Stimulated activated CD4-positive, alpha-beta T cell treated with anti-CD3 and anti-CD28 coated beads, Interleukin-12 subunit alpha, Interleukin-12 subunit beta, amount 100 ng/mL, for 24 hours (primary cell): ENCODE measurements around the gene EYS.
"Not testable (repeated sequence)": the region's sequence is repeated elsewhere in the genome, so short reads cannot be mapped to it uniquely, and the experiment has no call there.

Experiments used
- DNase-seq, 2 experiments: peaks; one replicate each; pipeline ENCODE4 v3.0.0-alpha.2; 2020; ENCODE audit warnings: low read depth in 2 of 2

The EYS gene

GRCh38 chr6:64049736-64050135 lies 1657.3 kb downstream of the EYS start:
- DNase-seq: no peak

GRCh38 chr6:64046746-64047208 lies 1660.2 kb downstream of the EYS start:
- no peak for DNase-seq

- DNase-seq: no peak
These were observed 1665.7 kb downstream of the EYS start for GRCh38 chr6:64041373-64041772.

GRCh38 chr6:64040113-64040512 lies 1666.9 kb downstream of the EYS start:
- DNase-seq: no peak

- no peak for DNase-seq
These were observed 1669.6 kb downstream of the EYS start for GRCh38 chr6:64037427-64037826.

- DNase-seq: no peak
These were observed 1671.9 kb downstream of the EYS start for GRCh38 chr6:64034910-64035655.

- no peak for DNase-seq
These were observed 1672.7 kb downstream of the EYS start for GRCh38 chr6:64034291-64034690.

GRCh38 chr6:64030950-64031618 lies 1675.9 kb downstream of the EYS start:
- not testable (repeated sequence) for DNase-seq

- no peak for DNase-seq
These were observed 1683.3 kb downstream of the EYS start for GRCh38 chr6:64023693-64024092.

GRCh38 chr6:64014595-64014994 lies 1692.4 kb downstream of the EYS start:
- no peak for DNase-seq

- no peak for DNase-seq
These were observed 1694.0 kb downstream of the EYS start for GRCh38 chr6:64013011-64013410.

GRCh38 chr6:64012351-64013001 lies 1694.5 kb downstream of the EYS start:
- DNase-seq: no peak

- no peak for DNase-seq
These were observed 1696.4 kb downstream of the EYS start for GRCh38 chr6:64010666-64011065.

GRCh38 chr6:64010010-64010409 lies 1697.0 kb downstream of the EYS start:
- no peak for DNase-seq

GRCh38 chr6:64006246-64006645 lies 1700.8 kb downstream of the EYS start:
- no peak for DNase-seq

GRCh38 chr6:64000818-64001491 lies 1706.1 kb downstream of the EYS start:
- DNase-seq: no peak

- no peak for DNase-seq
These were observed 1707.4 kb downstream of the EYS start for GRCh38 chr6:63999613-64000012.

- DNase-seq: no peak
These were observed 1708.0 kb downstream of the EYS start for GRCh38 chr6:63998991-63999390.

- DNase-seq: no peak
These were observed 1709.3 kb downstream of the EYS start for GRCh38 chr6:63997734-63998133.

GRCh38 chr6:63997221-63997620 lies 1709.8 kb downstream of the EYS start:
- no peak for DNase-seq

GRCh38 chr6:63985223-63985622 lies 1721.8 kb downstream of the EYS start:
- no peak for DNase-seq

GRCh38 chr6:63975699-63976098 lies 1731.3 kb downstream of the EYS start:
- no peak for DNase-seq
